GOT3 (cell line): ENCODE results near the gene GGT7.
A peak's percentile ranks its signal among the peaks of the same experiment; 100 is the strongest.
"Not testable (repeated sequence)": the region's sequence is repeated elsewhere in the genome, so short reads cannot be mapped to it uniquely, and the experiment has no call there.

Experiments
- DNase-seq: peaks from one replicate; lab custom pipeline; 2025; ENCODE audit warnings: mixed read lengths; lab: John Stamatoyannopoulos, UW

The GGT7 gene

GRCh38 chr20:34881689-34882088, 9.0 kb upstream of the GGT7 start:
- no peak for DNase-seq

- DNase-seq: not testable (repeated sequence)
These were observed 8.3 kb upstream of the GGT7 start for GRCh38 chr20:34880971-34881370.

DNA sequence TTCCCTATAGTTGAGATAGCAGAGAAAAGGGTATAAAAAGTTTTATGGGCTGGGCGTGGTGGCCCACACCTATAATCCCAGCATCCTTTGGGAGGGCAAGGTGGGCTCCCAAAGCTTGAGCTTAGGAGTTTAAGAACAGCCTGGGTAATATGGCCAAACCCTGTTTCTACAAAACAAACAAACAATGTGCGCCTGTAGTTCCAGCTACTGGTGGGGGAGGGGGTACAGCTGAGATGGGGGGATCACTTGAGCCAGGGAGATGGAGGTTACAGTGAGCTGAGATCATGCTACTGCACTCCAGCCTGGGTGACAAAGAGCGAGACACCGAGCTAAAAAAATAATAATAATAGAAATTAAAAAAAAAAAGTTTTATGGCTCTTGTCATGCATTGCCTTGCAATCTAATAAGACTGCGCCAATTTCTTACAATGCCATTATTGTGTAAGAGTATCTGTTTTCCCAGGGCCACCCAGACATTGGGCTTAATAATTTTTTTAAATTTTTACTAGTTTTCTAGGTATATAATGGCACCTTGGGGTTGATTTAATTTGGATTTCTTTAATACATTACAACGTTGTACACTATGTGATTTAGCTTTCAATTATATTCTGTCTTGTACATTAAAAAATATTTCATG, 7.7 kb upstream of the GGT7 start:
- DNase-seq: no peak

GRCh38 chr20:34876406-34877282, 4.0 kb upstream of the GGT7 start, which contains the start of gene ACSS2:
Gene ACSS2, plus strand, starts transcription at chr20:34876612. Its CDS starts 34 bp downstream, at chr20:34876646.
- peak; percentile 94 for DNase-seq

- no peak for DNase-seq
These were observed 3.2 kb upstream of the GGT7 start for GRCh38 chr20:34875642-34876405.

- DNase-seq: peak; percentile 63
These were observed 1.5 kb upstream of the GGT7 start for GRCh38 chr20:34874094-34874654.

DNA sequence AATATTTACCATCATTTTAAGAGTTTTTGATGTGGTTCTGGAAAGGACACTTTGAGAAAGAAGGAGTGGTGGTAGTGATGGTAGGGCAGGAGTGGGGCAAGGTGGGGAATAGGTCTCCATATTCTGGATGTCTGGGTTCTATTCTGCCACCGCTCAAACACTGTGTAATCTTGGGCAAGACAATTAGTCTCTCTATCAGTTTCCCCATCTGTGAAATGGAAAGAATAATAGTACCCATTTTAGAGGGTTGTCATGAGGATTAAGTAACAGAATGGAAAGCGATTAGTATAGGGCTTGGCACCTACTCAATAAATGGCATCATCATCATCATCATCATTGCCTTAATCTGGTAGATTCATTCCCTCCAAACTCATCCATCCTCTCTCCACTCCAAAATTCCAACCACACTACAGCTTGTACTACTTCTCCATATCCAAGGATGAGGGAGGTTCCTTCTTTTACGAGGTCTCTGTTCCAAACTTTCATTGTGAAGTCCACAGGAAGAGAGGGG, 982 bp upstream of the GGT7 start:
- no peak for DNase-seq

- no peak for DNase-seq
These were observed 562 bp downstream of the GGT7 start for GRCh38 chr20:34871966-34872621.

GRCh38 chr20:34871320-34871926, 1.2 kb downstream of the GGT7 start:
- DNase-seq: no peak

DNA sequence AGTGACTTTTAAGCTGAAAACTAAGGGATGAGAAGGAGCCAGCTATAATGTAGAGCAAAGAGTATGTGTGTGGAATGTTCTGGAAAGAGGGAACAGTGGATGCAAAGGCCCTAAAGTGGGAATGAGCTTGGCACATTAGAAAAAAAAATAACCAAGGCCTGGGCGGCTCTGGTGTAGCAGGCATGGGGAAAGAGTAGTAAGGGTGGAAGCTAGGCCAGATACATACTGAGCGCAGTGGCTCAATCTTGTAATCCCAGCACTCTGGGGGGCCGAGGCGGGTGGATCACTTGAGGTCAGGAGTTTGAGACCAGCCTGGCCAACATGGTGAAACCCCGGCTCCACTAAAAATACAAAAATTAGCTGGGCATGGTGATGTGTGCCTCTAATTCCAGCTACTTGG, 8.4 kb downstream of the GGT7 start:
- no peak for DNase-seq

DNA sequence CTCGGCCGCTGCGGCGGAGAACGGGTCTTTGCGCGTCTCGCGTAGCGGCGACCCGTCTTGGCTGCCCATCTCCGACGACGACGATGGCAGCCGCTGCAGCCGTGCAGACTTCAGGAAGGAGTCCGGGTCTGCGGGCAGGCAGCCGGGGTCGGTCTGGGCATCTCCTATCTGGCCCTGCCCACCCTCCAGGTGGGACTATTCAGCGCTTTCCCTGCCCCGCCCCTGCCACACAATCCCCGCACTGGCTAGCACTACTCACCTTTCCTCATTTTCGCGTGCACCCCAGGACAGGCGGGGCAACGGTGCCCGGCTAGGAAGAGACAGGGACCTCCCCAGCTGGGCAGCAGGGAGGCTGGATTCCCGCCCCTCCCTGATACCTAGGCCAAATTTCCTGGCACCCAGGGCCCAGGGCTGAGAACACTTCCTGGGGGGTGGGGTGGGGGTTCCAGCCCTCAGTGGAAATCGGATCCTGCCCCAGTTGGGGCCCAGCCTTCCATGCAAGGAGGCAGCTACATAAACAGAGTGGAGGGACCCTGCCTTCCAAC, 9.2 kb downstream of the GGT7 start:
- no peak for DNase-seq

DNA sequence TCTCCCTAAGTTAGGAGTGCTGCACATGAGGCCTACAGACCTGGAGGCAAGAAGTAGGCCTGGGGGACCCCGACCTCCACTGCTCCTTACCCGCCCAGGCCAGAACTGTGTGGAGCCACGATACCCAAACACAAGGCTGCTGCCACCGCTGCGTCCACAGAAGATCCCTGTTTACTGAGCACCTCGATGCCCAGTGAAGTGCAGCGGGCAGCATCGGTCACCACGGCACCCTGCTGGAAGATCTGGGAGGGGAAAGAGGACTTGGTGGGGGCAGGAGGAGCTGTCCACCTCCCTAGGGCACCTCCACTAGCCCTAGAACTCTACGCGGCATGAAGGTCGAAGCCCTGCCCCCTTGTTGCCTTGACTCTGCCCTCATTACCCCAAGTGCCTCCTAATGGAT, 9.9 kb downstream of the GGT7 start:
- DNase-seq: no peak

DNA sequence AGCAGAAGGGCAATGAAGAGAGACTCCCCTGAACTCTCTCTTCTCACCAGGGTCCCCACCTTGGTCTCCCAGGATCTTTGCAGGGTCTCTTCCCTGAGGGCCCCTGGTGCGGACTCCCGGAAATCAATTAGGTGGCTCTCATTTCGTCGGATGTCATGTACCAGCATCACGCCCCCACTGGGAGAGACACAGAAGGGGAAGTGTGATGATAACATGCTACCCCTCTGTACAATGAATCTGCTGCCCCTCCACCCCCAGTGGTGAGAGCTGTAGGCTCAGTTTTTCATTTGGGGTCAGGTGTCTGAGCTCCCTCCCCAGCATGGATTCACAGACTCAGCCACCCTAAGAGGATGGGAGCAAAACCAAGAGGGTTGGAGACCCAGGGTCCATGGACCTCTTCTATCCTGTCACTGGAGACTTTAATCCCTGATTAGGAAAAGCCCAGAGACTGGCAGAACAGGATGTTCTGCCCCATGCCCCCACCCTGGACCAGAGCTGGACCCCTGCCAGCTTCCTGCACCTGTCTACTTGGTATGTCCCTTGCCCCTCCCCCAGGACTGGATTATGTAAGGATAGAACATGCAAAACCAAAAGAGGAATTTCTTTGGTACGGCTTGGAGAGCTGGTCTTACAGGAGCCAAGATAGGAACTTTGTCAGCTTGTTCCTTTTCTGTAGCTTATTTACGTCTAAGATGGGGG, 11.1 kb downstream of the GGT7 start:
- no peak for DNase-seq

DNA sequence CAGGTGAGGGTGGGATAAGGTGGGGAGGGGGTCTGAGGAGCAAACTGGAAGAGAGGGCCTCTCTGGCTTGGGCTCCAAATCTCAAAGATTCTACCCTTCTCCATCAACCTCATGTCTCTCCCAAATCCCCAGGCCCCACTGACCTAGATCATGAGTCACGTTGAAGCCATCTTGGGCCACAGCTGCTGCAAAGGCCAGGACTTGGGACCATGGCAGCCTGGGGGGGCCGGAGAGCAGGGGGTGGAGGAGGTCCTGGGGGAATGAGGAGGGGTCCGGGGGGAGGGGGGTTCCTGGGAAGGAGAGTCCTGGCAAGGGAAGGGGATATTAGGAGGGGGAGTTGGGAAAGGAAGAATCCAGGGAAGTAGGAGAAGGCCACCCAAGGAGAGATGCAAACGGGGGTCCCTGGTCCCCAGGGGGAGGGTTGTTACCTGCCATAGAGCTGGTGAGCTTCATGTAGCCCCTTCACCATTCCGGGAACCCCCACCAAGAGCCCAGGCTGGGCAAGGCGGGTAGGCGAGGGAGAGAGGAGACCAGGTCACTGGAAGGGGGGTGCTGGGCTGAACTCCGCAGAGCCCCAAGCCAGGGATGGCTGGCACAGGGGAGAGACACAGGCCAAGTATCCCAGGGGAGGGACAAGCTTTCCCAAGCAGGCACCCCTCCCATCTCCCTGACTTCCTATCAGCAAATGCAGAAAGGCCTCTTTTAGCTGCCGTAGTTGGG, 12.7 kb downstream of the GGT7 start:
- no peak for DNase-seq

- no peak for DNase-seq
These were observed 13.3 kb downstream of the GGT7 start for GRCh38 chr20:34859367-34859766.

- DNase-seq: no peak
These were observed 20.4 kb downstream of the GGT7 start for GRCh38 chr20:34852298-34852697.

DNA sequence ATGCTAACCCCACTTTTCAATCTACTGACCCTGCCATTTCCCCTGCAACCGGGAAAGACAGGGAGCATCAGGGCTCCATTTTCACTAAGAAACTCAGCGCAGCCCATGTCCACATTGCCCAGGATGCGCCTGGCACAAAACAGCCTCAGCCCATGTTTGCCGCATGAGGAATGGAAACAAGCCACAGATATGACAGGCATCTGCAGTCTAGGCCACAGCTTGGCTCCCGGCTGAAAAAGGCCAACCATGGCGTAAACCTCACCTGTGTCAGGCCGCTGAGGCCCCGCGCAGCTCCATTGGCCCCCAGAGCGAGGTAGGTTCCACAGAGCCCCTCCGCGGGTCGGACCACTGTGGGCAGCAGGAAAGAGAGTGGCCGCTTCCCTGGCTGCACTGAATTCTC, 21.7 kb downstream of the GGT7 start:
- no peak for DNase-seq

DNA sequence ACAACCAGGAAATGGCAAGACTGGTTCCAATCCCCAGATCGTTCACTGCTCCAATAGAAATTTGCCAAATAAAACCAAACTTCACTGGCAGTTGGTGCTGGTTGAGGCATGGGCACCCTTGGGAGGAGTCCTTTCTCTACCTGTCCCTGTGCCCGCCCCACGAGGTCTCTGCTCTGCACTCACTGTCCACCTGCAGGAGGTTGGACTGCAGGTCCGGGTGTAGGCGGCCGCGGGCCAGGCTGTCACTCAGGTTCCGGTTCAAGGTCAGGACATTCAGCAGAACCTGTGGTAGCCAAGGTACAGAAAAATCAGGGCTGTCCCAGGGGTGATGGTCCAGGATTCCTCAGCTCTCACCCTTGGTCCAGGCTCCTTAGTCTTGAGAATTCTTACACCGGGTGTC, 22.9 kb downstream of the GGT7 start:
- no peak for DNase-seq

GRCh38 chr20:34848597-34848996, 24.1 kb downstream of the GGT7 start:
- no peak for DNase-seq

- no peak for DNase-seq
These were observed 29.2 kb downstream of the GGT7 start for GRCh38 chr20:34843421-34843820.
